GM19463 (cell line): ENCODE measurements around the gene APMAP.

Source experiments
- ATAC-seq: cut with Tn5 transposase; IDR thresholded peaks from one replicate; pipeline ENCODE4 v1.9.1; 2021; ENCODE audit warnings: mild to moderate bottlenecking, moderate library complexity; ENCODE audit not compliant: unreplicated experiment

APMAP gene, protein sequence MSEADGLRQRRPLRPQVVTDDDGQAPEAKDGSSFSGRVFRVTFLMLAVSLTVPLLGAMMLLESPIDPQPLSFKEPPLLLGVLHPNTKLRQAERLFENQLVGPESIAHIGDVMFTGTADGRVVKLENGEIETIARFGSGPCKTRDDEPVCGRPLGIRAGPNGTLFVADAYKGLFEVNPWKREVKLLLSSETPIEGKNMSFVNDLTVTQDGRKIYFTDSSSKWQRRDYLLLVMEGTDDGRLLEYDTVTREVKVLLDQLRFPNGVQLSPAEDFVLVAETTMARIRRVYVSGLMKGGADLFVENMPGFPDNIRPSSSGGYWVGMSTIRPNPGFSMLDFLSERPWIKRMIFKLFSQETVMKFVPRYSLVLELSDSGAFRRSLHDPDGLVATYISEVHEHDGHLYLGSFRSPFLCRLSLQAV

GRCh38 chr20:24992487-24993205 is at the start of gene APMAP:
APMAP (minus strand) TSS chr20:24992751; CDS start chr20:24992688, 63 bp downstream.
- ATAC-seq = peak; percentile 96

DNA sequence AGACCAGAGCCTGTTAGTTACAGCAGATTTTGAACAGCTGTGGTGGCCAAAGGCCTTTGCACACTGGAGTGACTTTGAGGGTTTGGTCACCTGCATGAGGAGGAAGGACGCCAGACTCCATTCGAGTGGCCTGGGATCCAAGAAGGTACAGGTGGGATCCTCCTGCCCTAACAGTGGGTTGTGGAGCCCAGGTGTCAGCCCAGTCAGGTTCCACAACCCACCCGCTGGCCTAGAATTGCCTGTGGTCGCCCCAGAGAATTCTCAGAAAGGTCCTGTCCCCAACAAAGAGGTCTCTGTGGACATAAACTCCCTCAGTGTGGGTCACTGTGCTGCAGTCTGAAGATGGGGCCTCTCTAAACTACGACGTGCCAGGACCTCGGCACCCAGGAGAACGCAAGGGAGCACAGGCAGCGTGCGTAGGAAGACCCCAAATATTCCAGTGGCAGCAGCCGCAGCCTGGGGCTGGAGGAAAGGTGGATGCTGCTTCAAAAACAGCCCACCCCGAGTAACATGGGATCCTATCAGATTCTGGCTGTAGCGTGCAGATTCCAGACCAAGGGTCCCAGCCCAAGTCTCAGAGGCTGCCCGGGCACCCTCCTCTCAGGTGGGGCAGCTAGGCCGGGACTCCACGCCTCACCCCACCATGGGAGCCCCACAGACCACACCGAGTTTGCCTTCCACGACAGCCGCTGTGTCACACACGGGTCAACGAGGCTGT is 49.4 kb upstream of the APMAP start:
- ATAC-seq = no peak

- no peak for ATAC-seq
These were observed 47.9 kb upstream of the APMAP start for GRCh38 chr20:25040438-25040831.

DNA sequence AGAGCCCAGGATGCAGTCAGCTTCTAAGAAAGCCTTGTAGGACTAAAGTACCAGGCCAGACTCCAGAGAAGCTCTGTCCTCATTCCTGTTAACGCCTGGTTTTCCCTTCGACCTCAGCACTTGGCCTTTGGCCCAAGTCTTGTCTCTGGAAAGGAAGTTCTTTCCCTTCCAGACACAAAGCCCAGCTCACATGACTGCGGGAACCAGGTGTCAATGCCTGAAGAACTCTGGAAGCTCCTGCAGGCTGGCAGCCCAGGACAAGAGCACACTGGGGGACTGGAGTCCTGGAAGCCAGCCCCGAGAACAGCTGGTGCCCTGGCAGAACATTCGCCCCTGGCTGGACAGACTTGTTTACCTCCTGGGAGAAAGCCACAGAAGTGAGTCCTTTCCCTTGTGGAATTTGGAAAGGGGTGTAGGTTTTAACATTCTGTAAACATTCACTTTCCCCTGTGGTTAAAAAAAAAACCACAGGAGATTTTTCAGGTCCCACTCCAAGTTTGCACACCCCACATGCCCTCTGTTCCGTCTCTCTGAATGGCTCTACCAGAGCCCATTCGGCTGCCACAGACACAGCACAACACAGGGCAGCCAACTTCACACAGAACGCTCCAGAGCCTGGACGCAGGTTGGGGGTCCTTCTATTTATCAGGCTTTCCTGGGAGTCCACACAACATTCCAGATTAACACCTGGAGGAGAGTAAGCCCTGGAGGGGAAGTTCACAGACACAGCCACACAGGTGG is 47.3 kb upstream of the APMAP start:
- no peak for ATAC-seq

DNA sequence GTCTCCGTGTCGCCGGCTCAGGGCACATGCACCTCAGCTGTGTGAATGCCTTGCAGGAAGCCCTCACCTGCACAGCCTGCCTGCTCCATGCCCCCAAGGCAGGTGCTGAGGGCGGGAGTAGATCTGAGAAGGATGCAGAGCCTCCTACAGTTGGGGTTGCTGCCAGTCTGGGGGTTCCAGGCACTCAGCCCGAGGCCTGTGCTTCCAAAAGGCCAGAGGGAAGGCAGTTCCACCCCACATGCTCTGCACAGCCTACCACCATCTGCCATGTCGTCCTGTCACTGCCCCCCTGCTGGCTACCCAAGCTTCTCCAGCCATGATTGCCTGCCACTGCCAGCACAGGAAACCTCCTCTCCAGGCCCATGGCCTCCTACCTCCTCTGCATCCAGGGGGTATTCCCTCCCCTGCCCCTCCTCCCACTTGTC is 46.1 kb upstream of the APMAP start:
- no peak for ATAC-seq

- no peak for ATAC-seq
These were observed 45.5 kb upstream of the APMAP start for GRCh38 chr20:25038103-25038410.

- ATAC-seq = no peak
These were observed 44.9 kb upstream of the APMAP start for GRCh38 chr20:25037288-25038102.

- ATAC-seq = no peak
These were observed 43.9 kb upstream of the APMAP start for GRCh38 chr20:25036331-25036936.

GRCh38 chr20:25035921-25036320 is 43.4 kb upstream of the APMAP start:
- ATAC-seq = no peak

DNA sequence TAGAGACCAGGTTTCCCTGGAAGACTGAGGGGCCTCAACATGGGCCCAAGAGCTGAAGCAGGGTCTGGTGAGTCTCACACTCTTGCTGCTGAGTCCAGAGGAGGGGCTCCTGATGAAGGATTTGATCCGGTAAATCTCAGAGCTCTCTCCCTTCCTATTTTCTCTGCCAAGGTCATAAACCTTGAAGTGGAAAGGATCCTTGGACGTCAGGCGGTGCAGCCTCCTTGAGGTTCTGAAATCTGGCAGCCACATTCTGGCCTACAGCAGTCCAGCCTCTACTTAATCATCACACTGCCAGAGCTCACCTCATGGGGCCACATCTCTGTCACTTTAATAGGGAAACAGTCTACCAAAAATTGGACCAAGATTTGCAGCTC is 41.4 kb upstream of the APMAP start:
- no peak for ATAC-seq

GRCh38 chr20:25033265-25033923 is 40.8 kb upstream of the APMAP start:
- ATAC-seq = no peak

GRCh38 chr20:25032478-25033264 is 40.1 kb upstream of the APMAP start:
- no peak for ATAC-seq

GRCh38 chr20:25032065-25032477 is 39.5 kb upstream of the APMAP start:
- no peak for ATAC-seq

DNA sequence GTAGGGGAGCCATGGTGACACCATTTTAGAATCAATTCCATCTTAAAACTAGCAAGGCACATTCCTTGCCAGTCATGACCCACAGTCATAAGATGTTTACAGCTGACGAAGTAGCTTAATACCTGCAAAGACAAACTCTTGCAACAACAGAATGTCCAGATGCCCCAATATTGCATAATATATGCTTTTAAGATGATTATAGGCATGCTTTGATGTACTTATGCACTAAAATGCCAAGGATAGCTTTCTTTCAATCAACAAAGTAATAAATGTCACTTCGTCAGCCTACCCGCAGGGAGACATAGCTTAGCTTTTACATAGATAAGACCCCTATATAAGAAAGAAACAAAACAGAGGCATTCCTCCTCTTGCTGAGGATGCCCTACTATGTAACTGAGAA is 38.7 kb upstream of the APMAP start:
- ATAC-seq = no peak

- no peak for ATAC-seq
These were observed 38.2 kb upstream of the APMAP start for GRCh38 chr20:25030649-25031207.

DNA sequence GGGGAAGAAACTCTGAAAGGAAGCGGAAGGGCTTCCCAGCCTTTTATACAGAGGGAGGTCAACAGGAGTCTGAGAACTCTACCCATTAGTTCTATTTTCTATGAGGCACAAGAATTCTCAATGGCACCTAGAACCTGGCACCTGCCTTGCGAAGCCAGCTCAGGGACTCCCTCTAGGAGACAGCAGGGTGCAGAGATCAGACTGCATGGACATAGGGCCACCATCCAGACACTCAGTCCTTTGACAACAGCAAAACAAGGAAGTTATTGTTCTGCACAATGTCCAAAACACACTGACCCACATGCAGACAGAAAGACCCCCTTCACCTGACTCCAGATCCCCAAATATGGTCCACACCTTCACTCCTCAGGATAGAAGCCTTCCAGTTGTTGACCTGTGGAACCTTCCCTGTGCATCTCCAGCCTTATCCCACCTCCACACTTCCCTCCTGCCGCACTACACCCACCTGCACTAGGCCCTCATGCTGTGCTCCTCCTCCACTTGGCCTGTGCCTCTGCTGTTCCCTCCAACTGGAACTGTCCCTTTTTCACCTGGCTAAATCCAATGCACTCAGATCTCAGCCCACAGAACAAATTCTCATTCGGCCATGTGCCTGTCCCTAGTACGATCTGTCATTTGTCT is 37.6 kb upstream of the APMAP start:
- ATAC-seq = no peak

DNA sequence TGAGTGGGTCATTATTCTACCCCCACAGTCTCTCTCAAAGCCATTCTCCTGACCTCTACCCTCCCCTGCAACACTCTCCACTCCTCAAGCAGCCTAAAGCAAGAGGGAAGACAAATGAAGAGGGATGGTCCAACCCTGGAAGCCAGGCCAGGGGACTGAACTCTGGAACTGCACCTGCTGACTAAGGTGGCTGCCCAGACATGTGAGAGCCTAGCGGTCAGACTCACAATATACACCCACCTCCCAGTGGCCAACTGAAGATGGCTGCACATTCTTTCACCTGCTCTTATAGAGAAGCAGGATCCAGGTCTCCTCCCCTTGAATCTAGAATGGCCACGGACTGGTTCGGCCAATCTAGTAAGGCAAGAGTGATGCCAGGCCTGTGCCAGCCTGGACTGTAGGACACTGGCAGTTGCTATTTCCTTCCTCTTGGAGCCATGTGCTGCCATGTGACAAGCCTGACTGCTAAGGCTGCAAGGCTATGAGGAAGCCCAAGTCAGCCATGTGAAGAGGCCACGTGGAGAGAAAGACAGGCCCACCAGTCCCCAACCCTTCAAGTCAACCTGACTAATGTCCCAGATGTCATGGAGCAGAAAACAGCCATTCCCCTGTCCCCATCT is 33.5 kb upstream of the APMAP start:
- no peak for ATAC-seq
